Endothelial cell of umbilical vein (primary cell): ENCODE data around the gene B4GALT7. TPM values are rescaled to one million over a fixed set of nuclear protein-coding genes. Genes with fewer than 3 reads are reported as not detected.

ENCODE experiments used
- BruUV-seq: library from RNA; stranded (reverse); fragments of 400-500 nt; replicated peaks from 2 replicates; lab custom pipeline; 2021; lab: Mats Ljungman, UMichigan
- CTCF ChIA-PET: fragments of 300-600, 350-600 bp; sonication (Branson Sonifier 250); formaldehyde crosslinking; loops from one replicate; lab custom pipeline; 2021; ENCODE audit warnings: antibody characterized with exemption, inconsistent platforms; lab: Charles Lee
- POLR2A ChIA-PET: fragments of 300-600, 350-600 bp; sonication (Branson Sonifier 250); formaldehyde crosslinking; loops from one replicate; lab custom pipeline; 2021; ENCODE audit warnings: antibody characterized with exemption, inconsistent platforms; lab: Charles Lee
- DNase-seq: peaks from one replicate; pipeline ENCODE4 v3.0.0-alpha.2; 2011; ENCODE audit warnings: low read depth, low spot score
- FAIRE-seq: peaks from 2 replicates; lab custom pipeline; 2011; peaks lifted over from hg19 to GRCh38; lab: Jason Lieb, UNC
- H2AFZ ChIP-seq: 2 replicates; pipeline ENCODE4 v1.6.0; 2012; ENCODE audit warnings: low read depth, low read length, control low read depth, inconsistent platforms
- H3K27ac ChIP-seq: 2 replicates; pipeline ENCODE4 v1.5.1; 2011; ENCODE audit warnings: low read depth, mild to moderate bottlenecking, control low read depth, low read length, moderate library complexity; ENCODE audit not compliant: insufficient read depth
- H3K27me3 ChIP-seq, 2 experiments: 2 replicates each; pipeline versions ENCODE4 v1.6.0 to v1.6.1; 2011; ENCODE audit warnings: low read length in 2 of 2, mixed read lengths in 1 of 2; ENCODE audit not compliant: control insufficient read depth in 2 of 2, insufficient read depth in 2 of 2
- H3K36me3 ChIP-seq, 2 experiments: 2 replicates in 1 of 2; 3 replicates in 1 of 2; pipeline ENCODE4 v1.5.1; 2011; ENCODE audit warnings: low read length in 2 of 2, mild to moderate bottlenecking in 1 of 2, moderate library complexity in 1 of 2; ENCODE audit not compliant: control insufficient read depth in 2 of 2, insufficient read depth in 2 of 2; ENCODE audit errors: extremely low read depth in 1 of 2
- H3K4me1 ChIP-seq: 3 replicates; pipeline ENCODE4 v1.5.1; 2011; ENCODE audit warnings: mild to moderate bottlenecking, low read length; ENCODE audit not compliant: control insufficient read depth, insufficient read depth; ENCODE audit errors: extremely low read depth
- H3K4me2 ChIP-seq: 2 replicates; pipeline ENCODE4 v1.6.1; 2011; ENCODE audit warnings: low read length, control low read depth, mixed read lengths; ENCODE audit not compliant: insufficient read depth
- H3K4me3 ChIP-seq, 3 experiments: fragments of 200-600 bp in 1 of 3; sonication (generic), shearing (Covaris generic) in 1 of 3; replicated peaks in 1 of 3; 2 replicates each; pipeline ENCODE4 v1.5.1; 2011 to 2016; ENCODE audit warnings: control low read depth in 3 of 3, low read length in 3 of 3, mild to moderate bottlenecking in 2 of 3, inconsistent platforms in 1 of 3, low read depth in 1 of 3, moderate library complexity in 1 of 3; ENCODE audit not compliant: insufficient read depth in 1 of 3
- H3K79me2 ChIP-seq: 2 replicates; pipeline ENCODE4 v1.6.0; 2012; ENCODE audit warnings: low read length, inconsistent platforms; ENCODE audit not compliant: control insufficient read depth, insufficient read depth
- H3K9ac ChIP-seq: replicated peaks from 2 replicates; pipeline ENCODE3; 2011; ENCODE audit warnings: low read length, control low read depth; ENCODE audit not compliant: insufficient read depth; ENCODE audit errors: extremely low read depth
- H3K9me1 ChIP-seq: replicated peaks from 3 replicates; pipeline ENCODE4 v1.6.0; 2011; ENCODE audit warnings: mild to moderate bottlenecking, low read length; ENCODE audit not compliant: control insufficient read depth, insufficient read depth; ENCODE audit errors: extremely low read depth
- H3K9me3 ChIP-seq: replicated peaks from 2 replicates; pipeline ENCODE4 v1.5.1; 2012; ENCODE audit warnings: low read length, inconsistent platforms; ENCODE audit not compliant: control insufficient read depth, insufficient read depth
- H4K20me1 ChIP-seq: replicated peaks from 2 replicates; pipeline ENCODE3; 2011; ENCODE audit warnings: mild to moderate bottlenecking, low read length; ENCODE audit not compliant: control insufficient read depth, insufficient read depth; ENCODE audit errors: extremely low read depth
- CTCF ChIP-seq, 2 donors: IDR thresholded peaks; 1 replicate in 1 of 2; 2 replicates in 1 of 2; pipeline ENCODE4 v1.5.1; 2011; ENCODE audit warnings: low read length in 2 of 2, mild to moderate bottlenecking in 2 of 2, moderate library complexity in 2 of 2, control low read depth in 1 of 2, inconsistent platforms in 1 of 2, low read depth in 1 of 2; ENCODE audit not compliant: insufficient read depth in 1 of 2; ENCODE audit errors: extremely low read depth in 1 of 2
- EZH2 ChIP-seq: IDR thresholded peaks from 2 replicates; pipeline ENCODE4 v1.6.1; 2012; ENCODE audit warnings: borderline replicate concordance, low read depth, mild to moderate bottlenecking, moderate library complexity, low read length, inconsistent platforms; ENCODE audit not compliant: severe bottlenecking
- FOS ChIP-seq: IDR thresholded peaks from 2 replicates; pipeline ENCODE4 v1.6.1; 2011; ENCODE audit warnings: mild to moderate bottlenecking, low read length, moderate library complexity, borderline replicate concordance; ENCODE audit not compliant: insufficient read depth
- GATA2 ChIP-seq: IDR thresholded peaks from 2 replicates; pipeline ENCODE4 v1.7.0; 2011; ENCODE audit warnings: low read depth, mild to moderate bottlenecking, moderate library complexity, mixed read lengths, low read length; ENCODE audit not compliant: insufficient read length, insufficient read depth
- JUN ChIP-seq: IDR thresholded peaks from 2 replicates; pipeline ENCODE4 v1.6.1; 2011; ENCODE audit warnings: borderline replicate concordance, low read depth; ENCODE audit not compliant: insufficient read length, insufficient read depth
- MAX ChIP-seq: IDR thresholded peaks from 2 replicates; pipeline ENCODE4 v1.6.1; 2011; ENCODE audit not compliant: insufficient read depth, insufficient read length
- MYC ChIP-seq: IDR thresholded peaks from one replicate; pipeline ENCODE4 v1.6.1; 2011; ENCODE audit warnings: mild to moderate bottlenecking, low read depth, low read length
- POLR2A ChIP-seq: IDR thresholded peaks from 2 replicates; pipeline ENCODE4 v1.6.1; 2012; ENCODE audit warnings: low read depth, mild to moderate bottlenecking, control low read depth, low read length
- POLR2AphosphoS5 ChIP-seq: IDR thresholded peaks from 2 replicates; pipeline ENCODE4 v1.6.1; 2012; ENCODE audit warnings: low read depth, mild to moderate bottlenecking, control low read depth, low read length, moderate library complexity; ENCODE audit not compliant: insufficient read depth
- dilution Hi-C: fragments of 300-500 bp; cut with MboI; formaldehyde crosslinking; loops from one replicate; pipeline ENCODE4 v1.15.0; 2019; ENCODE audit warnings: low sequenced_read_pairs; ENCODE audit not compliant: extremely low pct_ligation_motif_present
- intact Hi-C: fragments of 100-400 bp; cut with micrococcal nuclease; formaldehyde crosslinking; loops from one replicate; pipeline ENCODE4 v1.10.0; 2022
- polyA plus RNA-seq, 4 experiments: library from polyadenylated mRNA; depleted of rRNA in 3 of 4; stranded (reverse) in 3 of 4; unstranded in 1 of 4; fragments of >200 nt; gene quantifications; 2 replicates each; pipeline versions ENCODE4 v1.2.1 to v1.2.3, GENCODE V29; 2011 to 2012; ENCODE audit warnings: missing spikeins in 1 of 4
- total RNA-seq: library from RNA; stranded (reverse); gene quantifications from 2 replicates; pipeline ENCODE4 v1.2.3, GENCODE V29; 2021

B4GALT7 gene
- total and polyA plus RNA-seq, 2 donors (not counting 3 experiments of a cell fraction or from before 2014, with no cell fraction given) = 35.1 to 78.9 TPM

- no peak overlapping the region for H3K27ac ChIP-seq
- ChIA-PET CTCF (no interaction called here), POLR2A (no interaction called here)
- intact Hi-C loops = no loop called here
- H3K9me1 ChIP-seq = no peaks in the 10 kb centered on the region
- no peaks in the 10 kb centered on the region for H4K20me1 ChIP-seq
- FAIRE-seq = no peak
- H2AFZ ChIP-seq = no peak overlapping the region
- H3K9ac ChIP-seq = no peak overlapping the region
- no TSS peak for BruUV-seq
- H3K4me1 ChIP-seq = peaks cover 8% of the 10 kb centered on the region
- TF ChIP-seq FOS = no peak
- no peak for TF ChIP-seq CTCF (IDR thresholded peaks at IDR 0.05; ENCODE audit: extremely low read depth in 1 of 2, insufficient read depth in 1 of 2, low read depth in 1 of 2, low read length in 2 of 2)
- no peak for TF ChIP-seq JUN
- no peak for TF ChIP-seq MYC
- TF ChIP-seq EZH2 = no peak
- TF ChIP-seq MAX = no peak
- no peak for TF ChIP-seq POLR2AphosphoS5
- no peak for TF ChIP-seq POLR2A
- TF ChIP-seq GATA2 = no peak
- no peak for DNase-seq
- H3K4me3 ChIP-seq = no peak overlapping the region
- dilution Hi-C loops = no loop called here
- peaks cover 5% of the 10 kb centered on the region for H3K79me2 ChIP-seq
- no peaks in the 10 kb centered on the region for H3K27me3 ChIP-seq
- H3K4me2 ChIP-seq = no peak overlapping the region
- H3K9me3 ChIP-seq = no peaks in the 10 kb centered on the region
- H3K36me3 ChIP-seq = peaks cover 0 to 9% of the 10 kb centered on the region in 2 experiments
Measured at GRCh38 chr5:177605078-177605477, 5.1 kb downstream of the B4GALT7 start.
